NCI-H748 (cell line): ENCODE results near the gene HLA-DQB1.
"Not testable (repeated sequence)": the region's sequence is repeated elsewhere in the genome, so short reads cannot be mapped to it uniquely, and the experiment has no call there.

Experiments
- DNase-seq: peaks from one replicate; lab custom pipeline; 2025; ENCODE audit not compliant: unreplicated experiment; lab: John Stamatoyannopoulos, UW

Gene HLA-DQB1

DNA sequence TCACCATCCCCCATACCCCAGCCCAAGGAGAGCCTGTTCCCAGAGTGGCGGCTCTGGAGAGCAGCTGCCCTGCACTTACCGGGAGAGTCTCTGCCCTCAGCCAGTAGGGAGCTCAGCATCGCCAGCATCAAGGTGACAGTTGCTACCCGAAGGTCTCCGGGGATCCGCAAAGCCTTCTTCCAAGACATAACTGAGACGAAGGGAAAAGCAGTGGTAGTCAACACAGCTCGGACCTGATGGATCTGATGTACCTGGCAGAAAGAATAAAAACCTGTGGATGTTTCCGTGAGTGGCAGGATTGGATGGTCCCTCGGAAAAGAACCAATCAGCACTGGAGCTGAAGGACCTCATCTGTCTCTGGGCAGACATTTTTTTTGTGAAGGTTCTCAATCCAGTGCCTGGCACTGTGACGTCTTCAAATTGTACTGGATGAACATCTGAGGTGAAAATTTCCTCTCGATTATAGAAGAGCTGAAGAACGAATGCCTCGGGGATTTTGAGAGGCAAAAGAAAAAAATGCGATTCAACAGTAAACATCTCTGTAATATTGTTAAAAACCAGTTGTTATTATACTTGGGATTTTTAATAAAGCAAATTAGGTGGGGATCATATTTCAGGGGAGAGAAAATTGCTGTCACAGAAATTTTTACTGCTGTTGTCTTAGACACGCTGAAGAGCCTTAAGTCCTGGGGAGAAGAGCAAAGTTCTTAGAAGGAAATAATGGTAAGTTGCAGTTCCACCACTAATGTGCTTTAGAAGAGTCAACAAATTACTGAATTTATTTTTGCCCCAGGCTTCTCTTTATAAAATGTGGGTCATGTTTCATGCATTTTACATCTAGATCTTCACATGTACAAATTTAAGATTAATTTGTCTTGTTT is at the start of gene HLA-DQB1:
Gene HLA-DQB1, minus strand, starts transcription at position 238 of the 881 bp plus-strand sequence. Its CDS starts 50 bp downstream, at position 188.
- peak; percentile 45 for DNase-seq

DNA sequence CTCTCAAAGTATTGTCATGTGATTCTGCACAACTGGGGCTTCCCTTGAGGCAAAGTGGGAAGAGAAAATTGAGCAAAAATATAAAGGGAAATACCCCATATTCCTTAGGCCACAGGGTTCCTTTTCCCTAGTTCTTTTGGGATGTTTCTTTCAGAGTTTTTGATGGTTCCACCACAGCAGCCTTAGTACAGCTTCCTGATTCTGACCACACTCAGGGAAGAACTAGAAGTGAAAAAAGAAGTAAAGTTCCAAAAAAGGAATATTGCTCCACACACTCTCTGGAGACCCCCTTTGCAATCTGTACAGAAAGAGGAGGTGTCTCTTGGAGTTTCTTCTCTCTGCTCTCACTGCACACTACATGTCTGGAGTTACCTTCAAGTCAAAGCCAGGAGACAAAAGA is 46.8 kb upstream of the HLA-DQB1 start:
- DNase-seq, result no peak

DNA sequence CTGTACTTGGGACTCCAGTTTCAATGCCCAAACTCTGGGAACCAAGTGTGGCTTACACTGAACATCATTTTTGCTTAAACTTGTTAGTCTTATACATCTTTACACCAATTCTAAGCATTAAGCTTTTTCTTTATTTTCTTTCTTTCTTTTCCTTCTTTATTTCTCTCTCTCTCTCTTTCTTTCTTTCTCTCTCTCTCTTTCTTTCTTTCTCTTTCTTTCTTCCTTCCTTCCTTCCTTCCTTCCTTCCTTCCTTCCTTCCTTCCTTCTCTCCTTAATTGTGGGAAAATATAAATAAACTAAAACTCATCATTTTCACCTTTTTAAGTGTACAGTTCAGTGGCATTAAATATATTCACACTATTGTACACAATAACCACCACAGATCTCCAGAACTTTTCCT is 43.2 kb upstream of the HLA-DQB1 start:
- DNase-seq, result no peak

DNA sequence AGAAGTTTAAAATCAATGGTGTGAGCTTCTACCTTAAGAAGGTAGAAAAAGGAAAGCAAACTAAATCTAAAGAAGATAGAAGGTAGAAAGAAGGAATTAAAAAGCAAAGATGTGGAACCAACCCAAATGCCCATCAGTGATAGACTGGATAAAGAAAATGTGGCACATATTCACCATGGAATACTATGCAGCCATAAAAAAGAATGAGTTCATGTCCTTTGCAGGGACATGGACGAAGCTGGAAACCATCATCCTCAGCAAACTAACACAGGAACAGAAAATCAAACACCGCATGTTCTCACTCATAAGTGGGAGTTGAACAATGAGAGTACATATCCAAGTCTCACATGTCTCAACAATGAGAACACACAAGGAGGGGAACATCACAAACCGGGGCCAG is 38.7 kb upstream of the HLA-DQB1 start:
- DNase-seq, result not testable (repeated sequence)

GRCh38 chr6:32703347-32703746 is 36.9 kb upstream of the HLA-DQB1 start:
- no peak for DNase-seq

GRCh38 chr6:32700391-32701040 is 34.1 kb upstream of the HLA-DQB1 start:
- DNase-seq, result peak; percentile 59

- DNase-seq, result no peak
These were observed 30.6 kb upstream of the HLA-DQB1 start for GRCh38 chr6:32697031-32697430.

DNA sequence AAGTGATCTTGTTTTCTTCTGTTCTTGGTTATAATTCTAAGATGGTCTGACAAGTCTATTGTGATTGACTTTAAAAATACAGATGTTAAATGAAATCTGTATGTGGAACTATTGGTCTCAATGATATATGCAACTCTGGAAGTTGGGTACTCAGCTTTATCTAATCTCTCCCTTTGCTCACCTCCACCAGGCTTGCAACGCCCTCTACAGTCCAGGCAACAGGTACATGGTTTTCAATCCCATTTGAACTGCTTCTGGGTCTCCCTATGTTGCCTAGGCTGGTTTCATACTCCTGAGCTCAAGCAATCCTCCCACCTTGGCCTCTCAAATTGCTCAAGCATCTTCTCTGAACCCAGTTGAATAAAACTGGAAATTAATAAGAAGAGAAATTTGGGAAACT is 25.6 kb upstream of the HLA-DQB1 start:
- no peak for DNase-seq

- DNase-seq, result no peak
These were observed 23.4 kb upstream of the HLA-DQB1 start for GRCh38 chr6:32689531-32690501.

- no peak for DNase-seq
These were observed 19.1 kb upstream of the HLA-DQB1 start for GRCh38 chr6:32685603-32686002.

GRCh38 chr6:32684246-32684645 is 17.8 kb upstream of the HLA-DQB1 start:
- DNase-seq, result no peak

DNA sequence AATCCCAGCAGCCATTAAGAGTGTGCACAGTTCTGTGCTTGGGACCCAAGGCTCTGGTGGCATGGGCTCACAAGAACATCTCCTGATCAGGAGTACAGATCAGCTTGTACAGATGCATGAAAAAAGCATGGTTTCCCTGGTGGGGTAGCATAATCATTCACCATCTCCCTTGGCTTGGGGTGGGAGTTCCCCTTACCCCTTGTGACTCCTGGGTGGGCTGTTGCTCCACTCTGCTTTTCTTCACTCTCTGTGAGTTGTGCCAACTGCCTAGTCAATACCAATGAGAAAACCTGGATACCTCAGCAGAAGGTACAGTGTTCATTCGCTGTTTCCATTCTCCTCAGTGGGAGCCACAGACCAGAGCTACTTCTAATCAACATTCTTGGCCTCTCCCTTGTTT is 13.6 kb upstream of the HLA-DQB1 start:
- no peak for DNase-seq

- no peak for DNase-seq
These were observed 13.0 kb upstream of the HLA-DQB1 start for GRCh38 chr6:32679492-32679891.

DNA sequence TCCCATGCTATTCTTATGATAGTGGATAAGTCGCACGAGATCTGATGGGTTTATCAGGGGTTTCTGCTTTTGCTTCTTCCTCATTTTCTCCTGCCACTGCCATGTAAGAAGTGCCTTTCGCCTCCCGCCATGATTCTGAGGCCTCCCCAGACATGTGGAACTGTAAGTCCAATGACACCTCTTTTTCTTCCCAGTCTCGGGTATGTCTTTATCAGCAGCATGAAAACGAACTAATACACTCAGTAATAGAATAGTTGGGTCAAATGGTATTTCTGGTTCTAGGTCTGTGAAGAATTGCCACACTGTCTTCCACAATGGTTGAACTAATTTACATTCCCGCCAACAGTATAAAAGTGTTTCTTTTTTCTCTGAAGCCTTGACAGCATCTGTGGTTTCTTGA is 7.7 kb upstream of the HLA-DQB1 start:
- DNase-seq, result not testable (repeated sequence)

DNA sequence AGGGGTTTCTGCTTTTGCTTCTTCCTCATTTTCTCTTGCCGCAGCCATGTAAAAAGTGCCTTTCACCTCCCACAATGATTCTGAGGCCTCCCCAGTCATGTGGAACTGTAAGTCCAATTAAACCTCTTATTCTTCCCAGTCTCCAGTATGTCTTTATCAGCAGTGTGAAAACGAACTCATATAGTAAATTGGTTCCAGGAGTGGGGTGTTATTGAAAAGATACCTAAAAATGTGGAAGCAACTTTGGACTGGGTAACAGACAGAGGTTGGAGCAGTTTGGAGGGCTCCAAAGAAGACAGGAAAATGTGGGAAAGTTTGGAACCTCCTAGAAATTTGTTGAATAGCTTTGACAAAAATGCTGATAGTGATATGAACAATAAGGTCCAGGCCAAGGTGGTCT is 5.5 kb upstream of the HLA-DQB1 start:
- DNase-seq, result not testable (repeated sequence)

- no peak for DNase-seq
These were observed 3.4 kb upstream of the HLA-DQB1 start for GRCh38 chr6:32669893-32670292.

GRCh38 chr6:32669240-32669639 is 2.8 kb upstream of the HLA-DQB1 start:
- DNase-seq, result no peak

- no peak for DNase-seq
These were observed 1.8 kb upstream of the HLA-DQB1 start for GRCh38 chr6:32668226-32668747.

GRCh38 chr6:32665661-32666060 is 796 bp downstream of the HLA-DQB1 start:
- DNase-seq, result no peak

DNA sequence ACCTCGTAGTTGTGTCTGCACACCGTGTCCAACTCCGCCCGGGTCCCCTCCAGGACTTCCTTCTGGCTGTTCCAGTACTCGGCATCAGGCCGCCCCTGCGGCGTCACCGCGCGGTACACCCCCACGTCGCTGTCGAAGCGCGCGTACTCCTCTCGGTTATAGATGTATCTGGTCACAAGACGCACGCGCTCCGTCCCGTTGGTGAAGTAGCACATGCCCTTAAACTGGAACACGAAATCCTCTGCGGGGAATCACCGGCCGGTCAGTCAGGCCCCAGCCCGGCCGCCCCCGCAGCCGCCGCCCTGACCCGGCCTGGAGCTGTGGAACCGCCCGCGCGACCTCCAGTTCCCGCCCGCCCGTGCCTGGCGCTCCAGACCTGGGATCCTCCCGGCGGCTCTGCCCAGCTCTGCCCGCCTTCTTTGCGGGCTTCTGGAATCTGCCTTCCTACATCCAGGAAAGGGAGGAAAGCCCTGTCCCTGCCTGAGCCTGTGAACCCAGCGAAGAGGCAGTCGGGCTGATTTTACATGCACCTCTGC is 1.6 kb downstream of the HLA-DQB1 start:
- no peak for DNase-seq

- DNase-seq, result no peak
These were observed 2.1 kb downstream of the HLA-DQB1 start for GRCh38 chr6:32664354-32664753.
